Liver (tissue), 9 donors: ENCODE measurements around the gene DHRS1. TPM values are rescaled to one million over a fixed set of nuclear protein-coding genes. Genes with fewer than 3 reads are reported as not detected.

ENCODE experiments used
- DNase-seq: peaks from one replicate; pipeline ENCODE4 v3.0.0-alpha.2; 2017; ENCODE audit warnings: low spot score
- H3K27ac ChIP-seq, 2 donors: one replicate each; pipeline ENCODE4 v1.7.0; 2013; ENCODE audit warnings: inconsistent platforms in 2 of 2, low read length in 2 of 2, control low read depth in 1 of 2, low read depth in 1 of 2, mild to moderate bottlenecking in 1 of 2
- H3K27me3 ChIP-seq, 4 donors: one replicate each; pipeline versions ENCODE4 v1.6.1 to v1.7.0; 2013; ENCODE audit warnings: low read length in 3 of 4, inconsistent platforms in 1 of 4, mild to moderate bottlenecking in 1 of 4, moderate library complexity in 1 of 4; ENCODE audit not compliant: control insufficient read depth in 4 of 4, insufficient read depth in 4 of 4
- H3K36me3 ChIP-seq, 4 donors: one replicate each; pipeline versions ENCODE4 v1.6.1 to v1.7.0; 2013; ENCODE audit warnings: low read length in 3 of 4, mild to moderate bottlenecking in 3 of 4, low read depth in 1 of 4, moderate library complexity in 1 of 4; ENCODE audit not compliant: control insufficient read depth in 4 of 4, insufficient read depth in 3 of 4
- H3K4me1 ChIP-seq, 4 donors: one replicate each; pipeline versions ENCODE4 v1.6.1 to v1.7.0; 2013; ENCODE audit warnings: low read length in 3 of 4, mild to moderate bottlenecking in 3 of 4, moderate library complexity in 1 of 4; ENCODE audit not compliant: control insufficient read depth in 4 of 4, insufficient read depth in 4 of 4
- H3K4me3 ChIP-seq, 3 donors: one replicate each; pipeline versions ENCODE4 v1.6.1 to v1.7.0; 2013; ENCODE audit warnings: low read length in 3 of 3, control low read depth in 1 of 3, low read depth in 1 of 3, mild to moderate bottlenecking in 1 of 3
- H3K9ac ChIP-seq, 2 donors: one replicate each; pipeline ENCODE4 v1.7.0; 2013; ENCODE audit warnings: low read length in 2 of 2, mild to moderate bottlenecking in 2 of 2, moderate library complexity in 2 of 2, control low read depth in 1 of 2, low read depth in 1 of 2
- H3K9me3 ChIP-seq, 4 donors: one replicate each; pipeline versions ENCODE4 v1.6.1 to v1.7.0; 2013; ENCODE audit warnings: low read length in 3 of 4; ENCODE audit not compliant: control insufficient read depth in 4 of 4
- EGR1 ChIP-seq, 2 donors: IDR thresholded peaks; 2 replicates each; pipeline ENCODE4 v1.6.1; 2016 to 2018; ENCODE audit warnings: antibody characterized with exemption in 2 of 2, low read depth in 2 of 2
- FOXA1 ChIP-seq: IDR thresholded peaks from 2 replicates; pipeline ENCODE4 v1.6.1; 2016; ENCODE audit warnings: antibody characterized with exemption
- FOXA2 ChIP-seq: IDR thresholded peaks from 2 replicates; pipeline ENCODE4 v1.6.1; 2016; ENCODE audit warnings: antibody characterized with exemption
- GABPA ChIP-seq, 2 donors: IDR thresholded peaks in 1 of 2; conservative IDR thresholded peaks in 1 of 2; 2 replicates each; pipeline ENCODE4 v1.6.1; 2016; ENCODE audit warnings: antibody characterized with exemption in 2 of 2, mild to moderate bottlenecking in 1 of 2, moderate library complexity in 1 of 2
- HNF4A ChIP-seq, 2 donors: conservative IDR thresholded peaks; 2 replicates each; pipeline ENCODE4 v1.6.1; 2016; ENCODE audit warnings: antibody characterized with exemption in 2 of 2, mild to moderate bottlenecking in 2 of 2
- HNF4G ChIP-seq: IDR thresholded peaks from 2 replicates; pipeline ENCODE4 v1.6.1; 2016; ENCODE audit warnings: antibody characterized with exemption
- MAX ChIP-seq: IDR thresholded peaks from 2 replicates; pipeline ENCODE4 v1.6.1; 2016; ENCODE audit warnings: antibody characterized with exemption
- NR2F2 ChIP-seq: IDR thresholded peaks from 2 replicates; pipeline ENCODE4 v1.6.1; 2016; ENCODE audit warnings: antibody characterized with exemption
- RXRA ChIP-seq, 2 donors: IDR thresholded peaks; 2 replicates each; pipeline ENCODE4 v1.6.1; 2017 to 2018; ENCODE audit warnings: antibody characterized with exemption in 2 of 2, mild to moderate bottlenecking in 1 of 2
- SP1 ChIP-seq: IDR thresholded peaks from 2 replicates; pipeline ENCODE4 v1.6.1; 2018; ENCODE audit warnings: antibody characterized with exemption, mild to moderate bottlenecking
- YY1 ChIP-seq: IDR thresholded peaks from 2 replicates; pipeline ENCODE4 v1.6.1; 2016; ENCODE audit warnings: antibody characterized with exemption, mild to moderate bottlenecking
- WGBS: extraction: QIAGEN DNeasy Blood & Tissue Kit; methylation state at CpG from one replicate; pipeline ENCODE4 v1.1.7; 2013; 5-methylcytosine and 5-hydroxymethylcytosine counted together
- polyA plus RNA-seq, 2 donors: library from polyadenylated mRNA; stranded (reverse) in 1 of 2; unstranded in 1 of 2; fragments of 200-250 nt in 1 of 2; fragments of >200 nt in 1 of 2; fragmentation: Nextera tagmentation in 1 of 2; extraction: Ambion mirVana in 1 of 2; gene quantifications; one replicate each; pipeline versions ENCODE4 v1.2.1 to v1.2.3, GENCODE V29; 2013 to 2015
- total RNA-seq, 2 donors: library from RNA; depleted of rRNA; stranded (reverse); fragments of >200 nt; gene quantifications; one replicate each; pipeline ENCODE4 v1.2.3, GENCODE V29; 2014
- TF ChIP-seq, protein P1 (sequence below): IDR thresholded peaks from 2 replicates; pipeline ENCODE4 v1.6.1; 2016; ENCODE audit warnings: antibody characterized with exemption
- TF ChIP-seq, protein P2 (sequence below): IDR thresholded peaks from 2 replicates; pipeline ENCODE4 v1.6.1; 2016; ENCODE audit warnings: antibody characterized with exemption
- TF ChIP-seq, protein P3 (sequence below): IDR thresholded peaks from 2 replicates; pipeline ENCODE4 v1.6.1; 2016; ENCODE audit warnings: antibody characterized with exemption, mild to moderate bottlenecking
- donor health status: healthy.
- donor health status: healthy.
- donor health status: healthy.
- donor health status: healthy.
- donor health status: healthy.

Gene DHRS1
- total and polyA plus RNA-seq, 4 donors = 30.3 to 84.9 (median 50.2) TPM

GRCh38 chr14:24256960-24257359, 42.6 kb downstream of the DHRS1 start:
- Histone ChIP-seq H3K4me3 (no peak overlapping the region), H3K36me3 (peaks cover 0 to 13% (median 1%) of the 10 kb centered on the region in 4 donors), H3K4me1 (no peaks in the 10 kb centered on the region), H3K9me3 (no peaks in the 10 kb centered on the region), H3K27me3 (no peaks in the 10 kb centered on the region), H3K27ac (no peak overlapping the region), H3K9ac (no peak overlapping the region)
- 90% methylated on average over 4 of the region's 4 CpGs for WGBS
- TF ChIP-seq, protein P1, sequence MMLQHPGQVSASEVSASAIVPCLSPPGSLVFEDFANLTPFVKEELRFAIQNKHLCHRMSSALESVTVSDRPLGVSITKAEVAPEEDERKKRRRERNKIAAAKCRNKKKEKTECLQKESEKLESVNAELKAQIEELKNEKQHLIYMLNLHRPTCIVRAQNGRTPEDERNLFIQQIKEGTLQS = no peak
- TF ChIP-seq NR2F2 (no peak), YY1 (no peak), SP1 (no peak), GABPA (IDR thresholded peaks at IDR 0.05 in 1 of 2, conservative IDR thresholded peaks at IDR 0.05 in 1 of 2) (no peak), RXRA (IDR thresholded peaks at IDR 0.05) (no peak), MAX (no peak), EGR1 (IDR thresholded peaks at IDR 0.05; ENCODE audit: low read depth in 2 of 2) (no peak), HNF4A (conservative IDR thresholded peaks at IDR 0.05) (no peak)
- TF ChIP-seq, protein P2, sequence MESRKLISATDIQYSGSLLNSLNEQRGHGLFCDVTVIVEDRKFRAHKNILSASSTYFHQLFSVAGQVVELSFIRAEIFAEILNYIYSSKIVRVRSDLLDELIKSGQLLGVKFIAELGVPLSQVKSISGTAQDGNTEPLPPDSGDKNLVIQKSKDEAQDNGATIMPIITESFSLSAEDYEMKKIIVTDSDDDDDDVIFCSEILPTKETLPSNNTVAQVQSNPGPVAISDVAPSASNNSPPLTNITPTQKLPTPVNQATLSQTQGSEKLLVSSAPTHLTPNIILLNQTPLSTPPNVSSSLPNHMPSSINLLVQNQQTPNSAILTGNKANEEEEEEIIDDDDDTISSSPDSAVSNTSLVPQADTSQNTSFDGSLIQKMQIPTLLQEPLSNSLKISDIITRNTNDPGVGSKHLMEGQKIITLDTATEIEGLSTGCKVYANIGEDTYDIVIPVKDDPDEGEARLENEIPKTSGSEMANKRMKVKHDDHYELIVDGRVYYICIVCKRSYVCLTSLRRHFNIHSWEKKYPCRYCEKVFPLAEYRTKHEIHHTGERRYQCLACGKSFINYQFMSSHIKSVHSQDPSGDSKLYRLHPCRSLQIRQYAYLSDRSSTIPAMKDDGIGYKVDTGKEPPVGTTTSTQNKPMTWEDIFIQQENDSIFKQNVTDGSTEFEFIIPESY = no peak
- no peak for DNase-seq

DNA sequence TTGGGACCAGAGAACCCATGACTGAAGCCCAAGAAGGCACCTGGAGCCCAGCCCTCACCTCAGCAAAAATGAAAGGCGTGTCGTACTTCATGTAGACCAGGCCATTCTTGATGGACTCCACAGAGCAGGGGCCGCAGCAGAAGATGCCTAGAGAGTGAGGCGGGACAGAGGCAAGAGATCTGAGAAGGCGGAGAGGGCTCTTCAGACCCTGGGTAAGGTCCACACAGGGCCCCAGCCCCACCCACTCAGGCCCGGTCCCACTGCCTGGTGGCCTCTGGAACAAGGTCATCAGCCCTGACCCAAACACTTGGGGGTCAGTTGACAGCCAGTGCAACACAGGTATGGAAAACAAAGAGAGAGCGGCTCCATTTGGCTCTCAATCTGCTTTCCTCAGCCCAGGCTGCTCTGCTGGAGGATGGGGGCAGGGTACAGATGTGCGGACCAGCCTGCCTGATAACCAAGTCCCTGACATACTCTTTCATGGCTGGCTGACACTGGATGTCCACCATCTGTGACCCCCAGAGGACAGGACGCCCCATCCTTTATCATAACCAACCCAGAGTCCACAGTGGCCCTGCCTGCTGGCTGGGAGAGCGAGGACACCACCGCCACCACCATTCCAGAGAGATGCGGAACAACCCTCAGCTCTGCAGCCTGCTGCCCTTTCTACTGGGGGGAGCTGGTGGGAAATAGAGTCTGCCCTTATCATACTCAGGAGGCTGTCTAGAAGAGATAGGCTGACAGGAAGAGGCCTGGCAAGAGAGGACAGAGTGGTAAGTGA, 43.5 kb downstream of the DHRS1 start:
- H3K27me3 ChIP-seq = no peaks in the 10 kb centered on the region
- no peaks in the 10 kb centered on the region for H3K9me3 ChIP-seq
- DNase-seq = peak; percentile 71
- no peak overlapping the region for H3K27ac ChIP-seq
- WGBS = 96% methylated on average over 12 of the region's 12 CpGs
- no peaks in the 10 kb centered on the region for H3K4me1 ChIP-seq
- TF ChIP-seq FOXA2 = no peak
- TF ChIP-seq, protein P3, sequence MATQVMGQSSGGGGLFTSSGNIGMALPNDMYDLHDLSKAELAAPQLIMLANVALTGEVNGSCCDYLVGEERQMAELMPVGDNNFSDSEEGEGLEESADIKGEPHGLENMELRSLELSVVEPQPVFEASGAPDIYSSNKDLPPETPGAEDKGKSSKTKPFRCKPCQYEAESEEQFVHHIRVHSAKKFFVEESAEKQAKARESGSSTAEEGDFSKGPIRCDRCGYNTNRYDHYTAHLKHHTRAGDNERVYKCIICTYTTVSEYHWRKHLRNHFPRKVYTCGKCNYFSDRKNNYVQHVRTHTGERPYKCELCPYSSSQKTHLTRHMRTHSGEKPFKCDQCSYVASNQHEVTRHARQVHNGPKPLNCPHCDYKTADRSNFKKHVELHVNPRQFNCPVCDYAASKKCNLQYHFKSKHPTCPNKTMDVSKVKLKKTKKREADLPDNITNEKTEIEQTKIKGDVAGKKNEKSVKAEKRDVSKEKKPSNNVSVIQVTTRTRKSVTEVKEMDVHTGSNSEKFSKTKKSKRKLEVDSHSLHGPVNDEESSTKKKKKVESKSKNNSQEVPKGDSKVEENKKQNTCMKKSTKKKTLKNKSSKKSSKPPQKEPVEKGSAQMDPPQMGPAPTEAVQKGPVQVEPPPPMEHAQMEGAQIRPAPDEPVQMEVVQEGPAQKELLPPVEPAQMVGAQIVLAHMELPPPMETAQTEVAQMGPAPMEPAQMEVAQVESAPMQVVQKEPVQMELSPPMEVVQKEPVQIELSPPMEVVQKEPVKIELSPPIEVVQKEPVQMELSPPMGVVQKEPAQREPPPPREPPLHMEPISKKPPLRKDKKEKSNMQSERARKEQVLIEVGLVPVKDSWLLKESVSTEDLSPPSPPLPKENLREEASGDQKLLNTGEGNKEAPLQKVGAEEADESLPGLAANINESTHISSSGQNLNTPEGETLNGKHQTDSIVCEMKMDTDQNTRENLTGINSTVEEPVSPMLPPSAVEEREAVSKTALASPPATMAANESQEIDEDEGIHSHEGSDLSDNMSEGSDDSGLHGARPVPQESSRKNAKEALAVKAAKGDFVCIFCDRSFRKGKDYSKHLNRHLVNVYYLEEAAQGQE = no peak
- TF ChIP-seq, protein P2 = no peak
- no peak for TF ChIP-seq HNF4G
- TF ChIP-seq FOXA1 = no peak
- TF ChIP-seq, protein P1 = no peak
- TF ChIP-seq EGR1 (IDR thresholded peaks at IDR 0.05; ENCODE audit: low read depth in 2 of 2) = no peak
- H3K36me3 ChIP-seq = peaks cover 0 to 13% (median 1%) of the 10 kb centered on the region in 4 donors
- H3K9ac ChIP-seq = no peak overlapping the region
- no peak overlapping the region for H3K4me3 ChIP-seq
